H1 (cell line): ENCODE data around the gene MTCL3.

Source experiments
- CTCF ChIA-PET: fragments of 300-600 bp; sonication (Branson Sonifier 250); formaldehyde crosslinking; loops from one replicate; lab custom pipeline; 2021; ENCODE audit not compliant: partially characterized antibody; lab: Charles Lee
- POLR2A ChIA-PET: fragments of 300-600 bp; sonication (Branson Sonifier 250); formaldehyde crosslinking; loops from one replicate; lab custom pipeline; 2021; ENCODE audit warnings: inconsistent platforms; ENCODE audit not compliant: partially characterized antibody; lab: Charles Lee
- DNase-seq, 2 experiments: peaks; one replicate each; pipeline versions ENCODE4 v3.0.0 to v3.0.0-alpha.2; 2010 to 2022; ENCODE audit warnings: low spot score in 2 of 2, low read depth in 1 of 2, mixed read lengths in 1 of 2
- FAIRE-seq: peaks from 2 replicates; lab custom pipeline; 2011; peaks lifted over from hg19 to GRCh38; lab: Jason Lieb, UNC
- H2AFZ ChIP-seq: 2 replicates; pipeline ENCODE4 v1.8.1; 2012; ENCODE audit warnings: low read length, inconsistent platforms
- H2AK5ac ChIP-seq: 2 replicates; pipeline ENCODE4 v1.6.1; 2013; ENCODE audit warnings: low read depth, low read length
- H2BK120ac ChIP-seq: replicated peaks from 2 replicates; pipeline ENCODE3; 2013; ENCODE audit warnings: low read depth, low read length, inconsistent platforms
- H2BK12ac ChIP-seq: 2 replicates; pipeline ENCODE4 v1.6.1; 2013; ENCODE audit warnings: low read depth, low read length
- H2BK15ac ChIP-seq: 2 replicates; pipeline ENCODE4 v1.6.1; 2013; ENCODE audit warnings: low read length
- H2BK20ac ChIP-seq: 2 replicates; pipeline ENCODE4 v1.6.1; 2013; ENCODE audit warnings: low read length
- H2BK5ac ChIP-seq: 2 replicates; pipeline ENCODE4 v1.6.1; 2013; ENCODE audit warnings: low read depth, low read length
- H3K14ac ChIP-seq: 2 replicates; pipeline ENCODE4 v1.6.1; 2013; ENCODE audit warnings: inconsistent platforms; ENCODE audit not compliant: insufficient read length
- H3K18ac ChIP-seq: 2 replicates; pipeline ENCODE4 v1.6.1; 2013; ENCODE audit warnings: low read length; ENCODE audit errors: extremely low read depth
- H3K23ac ChIP-seq: 2 replicates; pipeline ENCODE4 v1.6.1; 2013; ENCODE audit warnings: inconsistent platforms; ENCODE audit not compliant: insufficient read length
- H3K23me2 ChIP-seq: 2 replicates; pipeline ENCODE4 v1.6.1; 2013; ENCODE audit warnings: low read depth, low read length
- H3K27ac ChIP-seq: 2 replicates; pipeline ENCODE4 v1.6.1; 2011; ENCODE audit warnings: low read depth, low read length, inconsistent platforms
- H3K27me3 ChIP-seq, 4 experiments: replicated peaks in 1 of 4; 1 replicate in 1 of 4; 2 replicates in 3 of 4; pipeline versions ENCODE4 v1.6.1 to v1.8.1; 2011 to 2013; ENCODE audit warnings: low read length in 3 of 4, mild to moderate bottlenecking in 3 of 4, inconsistent platforms in 2 of 4, mixed read lengths in 2 of 4, moderate library complexity in 1 of 4; ENCODE audit not compliant: control insufficient read depth in 3 of 4, insufficient read depth in 3 of 4; ENCODE audit errors: extremely low read depth in 1 of 4
- H3K36me3 ChIP-seq, 4 experiments: 2 replicates each; pipeline versions ENCODE4 v1.6.1 to v1.8.1; 2011 to 2013; ENCODE audit warnings: mild to moderate bottlenecking in 4 of 4, low read length in 3 of 4, moderate library complexity in 2 of 4, control low read depth in 1 of 4, inconsistent platforms in 1 of 4; ENCODE audit not compliant: insufficient read depth in 4 of 4, control insufficient read depth in 2 of 4
- H3K4ac ChIP-seq: replicated peaks from 2 replicates; pipeline ENCODE3; 2013; ENCODE audit warnings: low read length, low read depth, mixed read lengths, inconsistent platforms; ENCODE audit not compliant: insufficient read length
- H3K4me1 ChIP-seq, 4 experiments: replicated peaks in 1 of 4; 1 replicate in 1 of 4; 2 replicates in 3 of 4; pipeline versions ENCODE4 v1.6.1 to v1.8.1; 2011 to 2013; ENCODE audit warnings: low read length in 3 of 4, inconsistent platforms in 2 of 4, mixed read lengths in 1 of 4; ENCODE audit not compliant: insufficient read depth in 4 of 4, control insufficient read depth in 3 of 4
- H3K4me2 ChIP-seq, 2 experiments: 2 replicates each; pipeline versions ENCODE4 v1.6.1 to v1.8.1; 2011 to 2013; ENCODE audit warnings: low read depth in 2 of 2, low read length in 2 of 2, control low read depth in 1 of 2, inconsistent platforms in 1 of 2, mild to moderate bottlenecking in 1 of 2; ENCODE audit not compliant: insufficient read depth in 1 of 2
- H3K4me3 ChIP-seq, 4 experiments: fragments of 200-600, 300-600 bp in 1 of 4; sonication (generic), shearing (Covaris generic), sonication (Bioruptor Twin) in 1 of 4; 2 replicates each; pipeline versions ENCODE4 v1.5.1 to v1.8.1; 2011 to 2016; ENCODE audit warnings: low read length in 4 of 4, low read depth in 3 of 4, control low read depth in 2 of 4, inconsistent platforms in 2 of 4, mild to moderate bottlenecking in 2 of 4, mixed read lengths in 1 of 4, moderate library complexity in 1 of 4; ENCODE audit not compliant: insufficient read depth in 2 of 4; ENCODE audit errors: extremely low read depth in 1 of 4
- H3K56ac ChIP-seq: replicated peaks from 2 replicates; pipeline ENCODE3; 2013; ENCODE audit warnings: low read depth, mild to moderate bottlenecking, mixed read lengths, low read length, inconsistent platforms; ENCODE audit not compliant: insufficient read length
- H3K79me1 ChIP-seq: 2 replicates; pipeline ENCODE4 v1.6.1; 2013; ENCODE audit warnings: low read depth, low read length, control low read depth
- H3K79me2 ChIP-seq, 2 experiments: 2 replicates each; pipeline versions ENCODE4 v1.6.1 to v1.8.1; 2012 to 2013; ENCODE audit warnings: low read length in 2 of 2, mild to moderate bottlenecking in 2 of 2, inconsistent platforms in 1 of 2; ENCODE audit not compliant: insufficient read depth in 2 of 2, control insufficient read depth in 1 of 2
- H3K9ac ChIP-seq, 4 experiments: replicated peaks in 1 of 4; 1 replicate in 1 of 4; 2 replicates in 3 of 4; pipeline versions ENCODE4 v1.6.1 to v1.8.1; 2011 to 2013; ENCODE audit warnings: low read depth in 3 of 4, low read length in 3 of 4, control low read depth in 2 of 4, mild to moderate bottlenecking in 2 of 4, moderate library complexity in 2 of 4, inconsistent platforms in 1 of 4; ENCODE audit errors: extremely low read depth in 1 of 4
- H3K9me3 ChIP-seq, 2 experiments: 2 replicates each; pipeline versions ENCODE4 v1.6.1 to v1.8.1; 2012 to 2013; ENCODE audit warnings: mild to moderate bottlenecking in 2 of 2, moderate library complexity in 2 of 2, control low read depth in 1 of 2, inconsistent platforms in 1 of 2, low read depth in 1 of 2, low read length in 1 of 2, mixed read lengths in 1 of 2; ENCODE audit not compliant: insufficient read depth in 2 of 2
- H4K20me1 ChIP-seq, 2 experiments: replicated peaks in 1 of 2; 2 replicates each; pipeline versions ENCODE3 to v1.8.1; 2011 to 2013; ENCODE audit warnings: inconsistent platforms in 2 of 2, low read length in 2 of 2, mild to moderate bottlenecking in 1 of 2; ENCODE audit not compliant: insufficient read depth in 2 of 2, control insufficient read depth in 1 of 2
- H4K5ac ChIP-seq: 2 replicates; pipeline ENCODE4 v1.6.1; 2013; ENCODE audit warnings: low read length, low read depth, mixed read lengths, inconsistent platforms; ENCODE audit not compliant: insufficient read length
- H4K8ac ChIP-seq: 2 replicates; pipeline ENCODE4 v1.8.0; 2013; ENCODE audit warnings: mild to moderate bottlenecking, moderate library complexity, low read length, inconsistent platforms; ENCODE audit not compliant: insufficient read depth; ENCODE audit errors: extremely low read depth
- H4K91ac ChIP-seq: replicated peaks from 2 replicates; pipeline ENCODE3; 2013; ENCODE audit warnings: low read length, mixed read lengths, inconsistent platforms; ENCODE audit not compliant: insufficient read length
- ASH2L ChIP-seq: fragments of 200-600, 300-600 bp; sonication (generic); IDR thresholded peaks from one replicate; pipeline ENCODE4 v1.7.1; 2017; ENCODE audit warnings: low read length
- PHF8 ChIP-seq: fragments of 200-600 bp; sonication (generic); conservative IDR thresholded peaks from 2 replicates; pipeline ENCODE4 v1.7.1; 2012; ENCODE audit warnings: low read depth, mild to moderate bottlenecking, inconsistent platforms, low read length, moderate library complexity
- POLR2AphosphoS5 ChIP-seq: IDR thresholded peaks from 2 replicates; pipeline ENCODE4 v1.6.1; 2011; ENCODE audit warnings: low read depth, low read length
- RNF2 ChIP-seq: fragments of 200-900, 300-1000 bp; sonication (generic); IDR thresholded peaks from 2 replicates; pipeline ENCODE4 v1.7.1; 2016; ENCODE audit warnings: borderline replicate concordance, low read depth, mild to moderate bottlenecking, antibody characterized with exemption, low read length; ENCODE audit not compliant: poor library complexity, severe bottlenecking; ENCODE audit errors: missing control alignments
- SAP30 ChIP-seq: fragments of 300-600 bp; sonication (generic); IDR thresholded peaks from 2 replicates; pipeline ENCODE4 v1.7.1; 2012; ENCODE audit warnings: low read length, moderate library complexity, mild to moderate bottlenecking, inconsistent platforms; ENCODE audit not compliant: insufficient read depth, insufficient replicate concordance
- SIN3A ChIP-seq, 2 experiments: IDR thresholded peaks in 1 of 2; conservative IDR thresholded peaks in 1 of 2; 2 replicates each; pipeline ENCODE4 v1.6.1; 2011 to 2012; ENCODE audit warnings: low read length in 2 of 2, improper control_type of control experiment in 1 of 2, low read depth in 1 of 2, mild to moderate bottlenecking in 1 of 2
- SP2 ChIP-seq: IDR thresholded peaks from 2 replicates; pipeline ENCODE4 v1.6.1; 2012; ENCODE audit warnings: mild to moderate bottlenecking, low read length, inconsistent platforms
- USF2 ChIP-seq: IDR thresholded peaks from 2 replicates; pipeline ENCODE4 v1.6.1; 2011; ENCODE audit warnings: low read length, improper control_type of control experiment
- WGBS, 2 experiments: shearing (Covaris generic) in 1 of 2; methylation state at CpG; one replicate each; pipeline versions ENCODE4 v1.1.6 to v1.1.7; 2013 to 2015; ENCODE audit warnings: low lambda C conversion rate in 2 of 2, mixed read lengths in 2 of 2, inconsistent platforms in 1 of 2, low coverage in 1 of 2, missing lambda C conversion rate in 1 of 2; ENCODE audit not compliant: insufficient replicate concordance in 2 of 2, insufficient coverage in 1 of 2, insufficient read length in 1 of 2; ENCODE audit errors: extremely low coverage in 1 of 2, missing lambda C conversion rate in 1 of 2; 5-methylcytosine and 5-hydroxymethylcytosine counted together

Gene MTCL3

GRCh38 chr6:127518191-127518709 is 885 bp downstream of the MTCL3 start:
- H2BK15ac ChIP-seq, result no peak overlapping the region
- no peak overlapping the region for H4K5ac ChIP-seq
- peak overlapping the region; percentile 54 to 87 (median 82) for H3K4me3 ChIP-seq
- peak overlapping the region; percentile 79 to 86 for H3K4me2 ChIP-seq
- FAIRE-seq (peak; percentile 70), DNase-seq (no peak)
- H4K91ac ChIP-seq, result no peak overlapping the region
- no peak overlapping the region for H3K4ac ChIP-seq
- no peaks in the 10 kb centered on the region; a peak in 1 of 8 replicates for H3K36me3 ChIP-seq
- H3K4me1 ChIP-seq, result peaks cover 0 to 7% (median 3%) of the 10 kb centered on the region in 4 experiments; a peak in 4 of 7 replicates
- WGBS, 2 experiments, result 4% methylated on average over 10 of the region's 10 CpGs; no CpG with 5 or more reads in 1 of the 2 experiments
- H3K14ac ChIP-seq, result no peak overlapping the region
- H4K8ac ChIP-seq, result no peak overlapping the region
- H3K79me1 ChIP-seq, result no peaks in the 10 kb centered on the region
- CTCF ChIA-PET, result interaction anchor here (0.6 to 11.2 kb wide), 11 partner anchors 9 to 968 kb away, joined by 3 to 221 read pairs (median 4); partner anchors contain the start of gene KIAA0408
- POLR2A ChIA-PET, result interaction anchor here (0.8 to 2.6 kb wide), 2 partner anchors 34 to 251 kb away, joined by 3 to 8 read pairs; partner anchors contain the start of gene RNF146
- H2BK120ac ChIP-seq, result no peak overlapping the region
- H2BK12ac ChIP-seq, result no peak overlapping the region
- H3K9me3 ChIP-seq, result no peaks in the 10 kb centered on the region
- peak overlapping the region; percentile 87; the same call in 1 of the 2 replicates for H2BK5ac ChIP-seq
- H3K18ac ChIP-seq, result peak overlapping the region; percentile 55; the same call in 1 of the 2 replicates
- no peak overlapping the region for H3K27ac ChIP-seq
- no peak overlapping the region for H2AK5ac ChIP-seq
- peaks cover 5 to 15% of the 10 kb centered on the region in 2 experiments for H4K20me1 ChIP-seq
- peak overlapping the region; percentile 31 to 75 (median 61) for H3K9ac ChIP-seq
- H3K27me3 ChIP-seq, result peaks cover 0 to 13% (median 11%) of the 10 kb centered on the region in 4 experiments; a peak in 5 of 7 replicates
- no peak; the same call in 1 of the 2 replicates for TF ChIP-seq PHF8
- TF ChIP-seq USF2, result peak; percentile 70
- TF ChIP-seq SP2, result no peak
- no peak for TF ChIP-seq SIN3A (conservative IDR thresholded peaks at IDR 0.05 in 1 of 2, IDR thresholded peaks at IDR 0.05 in 1 of 2; ENCODE audit: low read depth in 1 of 2, low read length in 2 of 2)
- peak; percentile 81 for TF ChIP-seq SAP30
- TF ChIP-seq ASH2L, result no peak
- TF ChIP-seq RNF2, result no peak
- no peak for TF ChIP-seq POLR2AphosphoS5
- TF ChIP-seq, all 59 proteins: peak for 2
- Histone ChIP-seq H3K23ac (no peak overlapping the region), H2AFZ (peak overlapping the region; percentile 73; the same call in 1 of the 2 replicates), H3K79me2 (peaks cover 0 to 9% of the 10 kb centered on the region in 2 experiments; a peak in 2 of 4 replicates), H3K23me2 (peaks cover 19% of the 10 kb centered on the region; the same call in 1 of the 2 replicates), H2BK20ac (no peak overlapping the region), H3K56ac (no peak overlapping the region)
